ENCODE data around the gene ADARB2.

The ADARB2 gene

GRCh38 chr10:1190791-1191490 is 546.4 kb downstream of the ADARB2 start:
- DNase-seq = no peak

- DNase-seq = no peak
These were observed 547.3 kb downstream of the ADARB2 start for GRCh38 chr10:1190052-1190395.

GRCh38 chr10:1189166-1190051 is 547.9 kb downstream of the ADARB2 start:
- no peak for DNase-seq

GRCh38 chr10:1188558-1189135 is 548.7 kb downstream of the ADARB2 start:
- DNase-seq = no peak

GRCh38 chr10:1187855-1188557 is 549.3 kb downstream of the ADARB2 start:
- peak; percentile 50 to 85 for DNase-seq

GRCh38 chr10:1187151-1187854 is 550.0 kb downstream of the ADARB2 start:
- peak; percentile 76 to 85 for DNase-seq

GRCh38 chr10:1186683-1186990 is 550.7 kb downstream of the ADARB2 start:
- no peak for DNase-seq

- DNase-seq = no peak
These were observed 551.2 kb downstream of the ADARB2 start for GRCh38 chr10:1185911-1186682.

- no peak for DNase-seq
These were observed 552.5 kb downstream of the ADARB2 start for GRCh38 chr10:1184541-1185430.

GRCh38 chr10:1183701-1184100 is 553.6 kb downstream of the ADARB2 start:
- DNase-seq = no peak

- DNase-seq = no peak
These were observed 554.3 kb downstream of the ADARB2 start for GRCh38 chr10:1183033-1183396.

- no peak for DNase-seq
These were observed 554.9 kb downstream of the ADARB2 start for GRCh38 chr10:1182280-1183032.

GRCh38 chr10:1180836-1181235 is 556.5 kb downstream of the ADARB2 start:
- DNase-seq = peak; percentile 16 to 39

- DNase-seq = no peak
These were observed 557.1 kb downstream of the ADARB2 start for GRCh38 chr10:1180071-1180730.

- no peak for DNase-seq
These were observed 557.8 kb downstream of the ADARB2 start for GRCh38 chr10:1179346-1180070.

GRCh38 chr10:1178506-1178905 is 558.8 kb downstream of the ADARB2 start:
- DNase-seq = no peak

GRCh38 chr10:1177936-1178335 is 559.4 kb downstream of the ADARB2 start:
- no peak for DNase-seq

GRCh38 chr10:1175956-1176565 is 561.3 kb downstream of the ADARB2 start:
- no peak for DNase-seq

All from hippocampal formation (tissue), 2 donors.